Measurements from ENCODE around the gene ANTXR1.

ANTXR1 gene

DNA sequence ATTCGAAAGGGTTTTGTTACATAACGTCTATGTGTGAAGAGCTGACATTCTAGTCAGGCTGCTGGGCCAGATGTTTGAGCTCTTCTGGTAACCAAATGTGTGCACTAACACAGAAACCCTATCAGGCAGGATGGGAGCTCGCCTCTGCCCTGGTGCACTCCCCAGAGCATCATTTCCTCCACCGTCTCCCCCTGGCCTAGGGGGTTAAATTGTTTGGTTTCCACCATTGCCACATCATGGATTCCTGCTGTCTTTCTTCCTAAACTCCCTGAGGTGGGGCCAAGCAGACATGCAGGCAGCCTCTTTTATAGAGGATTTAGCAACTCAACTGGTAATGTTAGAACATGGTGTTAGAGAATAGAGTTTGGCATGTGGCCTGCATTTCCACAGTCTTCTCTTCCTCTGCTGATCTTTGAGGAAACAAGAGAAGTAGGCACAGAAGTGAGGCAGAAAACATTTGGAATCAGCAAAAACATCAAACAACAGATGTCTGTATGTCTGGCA is 87.3 kb downstream of the ANTXR1 start:
- in situ Hi-C loops (cut with MboI; ENCODE audit: low pct_unique_long_range_greater_than_20kb, low sequenced_read_pairs, unreplicated experiment), result no loop called here
- TF ChIP-seq, protein P1, sequence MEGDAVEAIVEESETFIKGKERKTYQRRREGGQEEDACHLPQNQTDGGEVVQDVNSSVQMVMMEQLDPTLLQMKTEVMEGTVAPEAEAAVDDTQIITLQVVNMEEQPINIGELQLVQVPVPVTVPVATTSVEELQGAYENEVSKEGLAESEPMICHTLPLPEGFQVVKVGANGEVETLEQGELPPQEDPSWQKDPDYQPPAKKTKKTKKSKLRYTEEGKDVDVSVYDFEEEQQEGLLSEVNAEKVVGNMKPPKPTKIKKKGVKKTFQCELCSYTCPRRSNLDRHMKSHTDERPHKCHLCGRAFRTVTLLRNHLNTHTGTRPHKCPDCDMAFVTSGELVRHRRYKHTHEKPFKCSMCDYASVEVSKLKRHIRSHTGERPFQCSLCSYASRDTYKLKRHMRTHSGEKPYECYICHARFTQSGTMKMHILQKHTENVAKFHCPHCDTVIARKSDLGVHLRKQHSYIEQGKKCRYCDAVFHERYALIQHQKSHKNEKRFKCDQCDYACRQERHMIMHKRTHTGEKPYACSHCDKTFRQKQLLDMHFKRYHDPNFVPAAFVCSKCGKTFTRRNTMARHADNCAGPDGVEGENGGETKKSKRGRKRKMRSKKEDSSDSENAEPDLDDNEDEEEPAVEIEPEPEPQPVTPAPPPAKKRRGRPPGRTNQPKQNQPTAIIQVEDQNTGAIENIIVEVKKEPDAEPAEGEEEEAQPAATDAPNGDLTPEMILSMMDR (IDR thresholded peaks at IDR 0.05; ENCODE audit: extremely low read depth, insufficient read depth, missing control alignments), result no peak
- no peak for DNase-seq (ENCODE audit: low spot score)

DNA sequence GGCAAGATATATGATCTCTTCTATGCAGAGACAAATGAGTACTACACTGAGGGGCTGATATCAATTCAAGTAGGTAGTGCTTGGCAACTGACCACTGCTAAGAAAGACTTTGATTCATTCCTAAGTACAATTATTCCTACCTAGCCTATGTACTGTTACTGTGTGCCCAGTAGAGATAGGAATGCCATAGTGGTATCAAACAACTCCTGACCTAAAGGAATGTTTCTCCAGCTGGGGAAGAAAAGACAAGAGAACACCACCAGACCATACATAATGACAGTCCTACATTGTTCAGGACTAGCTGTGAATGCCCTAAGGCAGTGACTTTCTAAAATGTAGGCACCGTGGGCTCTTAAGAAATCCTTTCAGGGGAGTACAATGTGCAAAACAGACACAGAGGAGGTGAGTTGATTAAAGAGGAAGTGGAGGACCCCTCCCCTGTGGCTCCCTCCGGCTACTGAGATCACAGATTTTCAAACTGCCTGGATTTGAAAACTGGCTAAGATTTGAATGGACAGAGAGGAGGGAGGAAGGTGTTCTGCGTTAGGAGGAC is 89.1 kb downstream of the ANTXR1 start:
- DNase-seq (ENCODE audit: low spot score), result no peak
- in situ Hi-C loops (cut with MboI; ENCODE audit: low pct_unique_long_range_greater_than_20kb, low sequenced_read_pairs, unreplicated experiment), result no loop called here

DNA sequence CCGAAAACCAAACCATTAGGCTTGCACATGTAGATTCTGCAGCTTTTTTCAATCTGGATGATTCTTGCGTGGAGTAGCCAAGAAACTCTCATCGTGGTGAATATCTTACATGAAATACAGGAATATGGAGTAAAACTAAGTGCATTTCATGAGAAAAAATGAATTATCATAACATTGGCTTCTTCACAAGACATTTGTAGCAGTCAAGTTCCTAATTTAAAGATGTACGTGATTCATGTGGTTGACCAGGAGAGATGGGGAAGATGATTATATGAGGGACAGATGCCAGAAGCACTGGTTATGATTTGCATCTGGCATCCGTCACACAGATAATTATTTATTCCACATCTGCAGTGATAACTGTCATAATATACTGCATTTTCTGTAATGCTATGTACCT is 90.4 kb downstream of the ANTXR1 start:
- in situ Hi-C loops (cut with MboI; ENCODE audit: low pct_unique_long_range_greater_than_20kb, low sequenced_read_pairs, unreplicated experiment), result no loop called here
- DNase-seq (ENCODE audit: low spot score), result no peak

More for the DNA sequence above, 89.1 kb downstream of the ANTXR1 start:
- TF ChIP-seq, protein P1 (IDR thresholded peaks at IDR 0.05; ENCODE audit: extremely low read depth, insufficient read depth, missing control alignments), result no peak

DNA sequence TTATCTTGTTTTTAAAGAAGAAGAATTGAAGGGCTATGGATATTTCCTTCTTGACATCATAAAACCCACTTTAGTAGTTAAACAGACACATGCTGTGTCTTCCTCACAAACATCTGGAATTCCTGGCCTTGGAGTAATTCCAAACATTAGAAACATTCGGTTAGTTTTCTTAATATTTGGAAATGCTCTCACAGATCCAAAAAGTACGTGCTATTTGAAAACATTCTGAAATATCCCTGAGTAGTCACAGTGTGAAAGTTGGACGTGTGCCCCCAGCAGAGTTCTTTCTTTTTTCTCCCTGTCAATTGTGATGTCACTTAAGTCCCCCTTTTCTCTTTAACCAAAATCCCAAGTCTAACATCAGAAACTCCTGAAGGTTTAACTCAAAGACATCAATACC is 91.3 kb downstream of the ANTXR1 start:
- TF ChIP-seq, protein P1 (IDR thresholded peaks at IDR 0.05; ENCODE audit: extremely low read depth, insufficient read depth, missing control alignments), result no peak
- in situ Hi-C loops (cut with MboI; ENCODE audit: low pct_unique_long_range_greater_than_20kb, low sequenced_read_pairs, unreplicated experiment), result no loop called here
- DNase-seq (ENCODE audit: low spot score), result no peak

More for the DNA sequence above, 90.4 kb downstream of the ANTXR1 start:
- TF ChIP-seq, protein P1 (IDR thresholded peaks at IDR 0.05; ENCODE audit: extremely low read depth, insufficient read depth, missing control alignments), result no peak

DNA sequence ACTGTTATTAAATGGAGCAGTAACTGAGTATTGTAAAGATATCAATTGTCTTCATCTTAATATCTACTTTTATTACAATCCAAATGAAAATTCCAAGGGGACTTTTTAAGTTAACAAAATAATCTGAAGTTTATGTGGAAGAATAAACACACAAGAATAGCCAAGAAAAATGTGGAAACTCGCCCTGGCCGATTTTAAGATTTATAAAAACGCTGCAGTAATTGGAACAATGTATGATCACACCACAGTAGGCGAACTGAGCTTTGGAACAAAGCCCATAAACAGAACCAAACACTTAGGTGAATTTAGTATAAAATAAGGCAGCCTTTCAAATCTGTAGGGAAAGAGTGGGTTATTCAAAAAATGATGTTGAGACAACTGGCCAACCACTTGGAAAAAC is 96.3 kb downstream of the ANTXR1 start:
- TF ChIP-seq, protein P1 (IDR thresholded peaks at IDR 0.05; ENCODE audit: extremely low read depth, insufficient read depth, missing control alignments), result no peak
- in situ Hi-C loops (cut with MboI; ENCODE audit: low pct_unique_long_range_greater_than_20kb, low sequenced_read_pairs, unreplicated experiment), result no loop called here
- DNase-seq (ENCODE audit: low spot score), result no peak

DNA sequence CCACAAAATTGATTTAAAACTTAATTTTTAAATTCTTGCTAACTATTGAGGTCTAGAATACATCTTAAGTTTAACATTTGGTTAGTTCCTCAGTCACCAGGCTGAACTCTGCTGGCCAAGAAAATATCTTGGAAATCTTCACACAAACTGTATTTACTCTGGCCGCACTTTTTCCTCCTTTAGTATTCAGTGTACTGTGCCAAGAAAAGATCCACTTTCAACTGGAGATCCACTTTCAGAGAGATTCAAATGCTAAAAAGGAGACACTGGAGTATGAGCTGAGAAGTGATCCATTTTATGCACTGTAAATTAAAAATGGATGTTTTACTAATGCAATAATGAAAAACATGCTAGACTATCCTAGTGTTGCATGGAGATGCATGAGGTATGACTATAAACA is 98.1 kb downstream of the ANTXR1 start:
- in situ Hi-C loops (cut with MboI; ENCODE audit: low pct_unique_long_range_greater_than_20kb, low sequenced_read_pairs, unreplicated experiment), result no loop called here
- TF ChIP-seq, protein P1 (IDR thresholded peaks at IDR 0.05; ENCODE audit: extremely low read depth, insufficient read depth, missing control alignments), result no peak
- no peak for DNase-seq (ENCODE audit: low spot score)

Data from GM13977 (cell line).